Dermis blood vessel endothelial cell (primary cell): ENCODE data around the gene FCER2. TPM values are rescaled to one million over a fixed set of nuclear protein-coding genes. Genes with fewer than 3 reads are reported as not detected.

Experiments
- DNase-seq: peaks from one replicate; pipeline ENCODE4 v3.0.0; 2010
- total RNA-seq: library from RNA; depleted of rRNA; stranded (reverse); fragments of >200 nt; gene quantifications from 2 replicates; pipeline ENCODE4 v1.2.3, GENCODE V29; 2014

The FCER2 gene
- total RNA-seq, 1 donor from 2014 or later, result not detected

GRCh38 chr19:7733376-7733775 lies 31.4 kb upstream of the FCER2 start:
- DNase-seq, result no peak

DNA sequence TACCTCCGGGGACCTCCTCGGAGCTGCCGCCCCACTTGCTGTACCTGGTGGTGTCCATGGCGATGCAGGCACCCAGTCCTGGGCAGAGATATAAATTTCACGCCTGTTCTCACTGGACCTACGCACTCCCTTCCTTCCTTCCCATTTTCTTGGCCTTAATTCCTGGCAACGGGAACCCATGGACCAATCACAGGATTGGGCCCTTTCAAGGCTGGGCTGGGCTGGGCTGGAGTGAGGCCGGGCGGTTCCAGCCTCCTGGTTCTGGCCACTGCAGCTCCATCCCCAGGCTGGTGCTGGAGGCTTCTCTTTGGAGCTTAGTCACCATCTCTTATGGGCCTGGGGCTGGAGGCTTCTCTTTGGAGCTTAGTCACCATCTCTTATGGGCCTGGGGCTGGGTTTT lies 30.1 kb upstream of the FCER2 start, which contains the start of gene CLEC4G:
Gene CLEC4G, minus strand, starts transcription at position 66 of the 400 bp plus-strand sequence. Its CDS starts 8 bp downstream, at position 58.
- no peak for DNase-seq

GRCh38 chr19:7731615-7732014 lies 29.7 kb upstream of the FCER2 start:
- DNase-seq, result no peak

DNA sequence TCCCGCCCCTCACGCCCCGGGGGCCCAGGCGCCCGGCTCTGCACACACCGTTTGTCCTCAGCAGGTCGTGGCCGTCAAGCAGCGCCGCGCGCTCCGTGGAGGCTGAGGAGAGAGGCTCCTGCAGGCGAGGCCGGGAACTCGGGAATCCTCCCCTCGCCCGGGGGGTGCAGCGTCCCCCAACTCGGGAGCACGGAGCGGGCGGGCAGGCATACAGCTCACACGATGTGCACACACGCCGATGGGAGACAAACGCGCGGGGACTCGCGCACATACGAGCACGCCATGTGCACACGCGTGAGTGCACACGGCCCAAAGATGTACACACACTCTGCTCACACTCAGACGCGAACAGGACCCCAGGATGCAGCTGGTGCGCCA lies 29.3 kb upstream of the FCER2 start:
- DNase-seq, result no peak

DNA sequence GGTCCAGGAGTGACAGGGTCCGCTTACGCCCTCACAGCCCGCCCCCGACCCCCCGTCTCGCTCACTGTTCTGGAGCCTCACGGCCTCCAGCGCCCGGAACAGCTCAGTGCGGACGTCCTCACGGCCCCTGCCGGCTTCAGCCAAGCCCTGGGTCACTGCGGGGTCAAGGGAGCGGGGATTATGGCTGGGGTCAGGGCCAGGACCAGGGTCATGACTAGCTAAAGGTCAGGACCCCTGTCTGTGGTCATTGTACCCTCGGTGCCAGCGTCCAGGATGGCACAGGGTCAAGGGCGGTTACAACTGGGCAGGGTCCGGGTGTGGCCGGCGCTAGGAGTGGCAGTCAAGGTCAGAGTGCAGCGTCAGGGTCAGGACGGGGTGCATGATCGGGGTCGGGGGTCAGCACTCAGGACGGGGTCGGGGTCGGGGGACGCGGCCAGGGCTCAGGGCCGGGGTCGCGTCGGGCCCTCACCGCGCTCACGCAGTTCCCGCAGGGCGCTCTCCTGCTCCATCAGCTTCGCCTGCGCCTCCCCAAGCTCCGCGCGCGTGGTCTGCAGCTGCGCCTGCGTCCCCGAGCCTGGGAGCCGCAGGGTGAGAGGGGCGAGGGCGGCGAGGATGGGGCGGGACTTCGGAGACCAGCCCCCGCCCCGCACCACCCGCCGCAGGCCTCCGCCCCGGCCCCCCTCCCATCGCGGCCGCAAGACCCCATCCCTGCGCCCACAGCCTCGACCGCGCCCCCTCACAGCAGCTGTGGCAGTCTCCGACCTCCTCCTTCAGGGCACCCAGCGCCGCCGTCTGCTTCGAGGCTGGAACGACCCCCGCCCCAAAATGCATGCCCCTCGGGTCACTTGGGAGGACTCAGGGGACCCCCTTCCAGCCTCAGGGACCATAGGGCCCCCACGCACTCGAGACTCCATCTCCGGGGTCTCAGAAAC lies 28.6 kb upstream of the FCER2 start:
- no peak for DNase-seq

DNA sequence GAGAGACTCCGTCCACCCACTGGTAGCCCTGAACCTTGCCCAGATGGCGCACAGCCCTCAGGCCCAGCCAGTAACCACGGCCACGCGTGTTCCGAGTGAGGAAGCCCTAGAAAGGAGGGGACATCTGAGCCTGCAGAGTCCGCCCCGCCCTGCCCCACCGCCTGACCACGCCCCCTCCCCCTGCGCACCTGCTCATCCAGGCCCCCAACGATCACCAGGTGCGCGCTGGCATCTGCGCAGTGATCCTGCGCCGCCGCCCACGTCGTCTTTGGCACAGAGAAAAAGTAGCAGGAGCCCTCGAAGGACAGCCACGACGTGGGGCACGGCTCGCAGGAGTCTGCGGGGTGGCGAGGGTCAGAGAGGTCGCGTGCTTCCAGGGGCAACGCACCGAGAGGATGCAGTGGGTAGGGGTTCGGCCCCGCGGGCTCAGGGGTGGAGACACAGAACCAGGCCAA lies 27.9 kb upstream of the FCER2 start:
- DNase-seq, result no peak

DNA sequence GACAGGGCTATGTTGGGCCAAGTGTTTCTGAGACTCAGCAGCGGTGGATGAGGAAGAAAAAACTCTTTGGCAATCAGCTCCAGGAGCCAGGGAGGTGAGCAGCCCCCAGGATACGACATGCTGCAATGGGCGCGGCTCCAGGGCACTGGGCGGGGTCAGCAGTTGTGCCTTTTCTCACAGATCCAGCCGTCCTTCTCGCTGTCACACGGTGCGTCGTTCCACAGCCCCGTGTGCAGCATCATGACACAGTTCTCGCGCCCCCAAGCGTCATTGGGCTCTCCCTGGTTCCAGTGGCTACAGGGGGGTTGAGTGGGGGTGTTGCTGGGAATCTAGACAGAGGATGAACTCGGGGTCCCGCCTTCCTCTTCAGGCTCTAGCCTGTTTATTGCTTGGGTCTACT lies 27.3 kb upstream of the FCER2 start:
- no peak for DNase-seq

DNA sequence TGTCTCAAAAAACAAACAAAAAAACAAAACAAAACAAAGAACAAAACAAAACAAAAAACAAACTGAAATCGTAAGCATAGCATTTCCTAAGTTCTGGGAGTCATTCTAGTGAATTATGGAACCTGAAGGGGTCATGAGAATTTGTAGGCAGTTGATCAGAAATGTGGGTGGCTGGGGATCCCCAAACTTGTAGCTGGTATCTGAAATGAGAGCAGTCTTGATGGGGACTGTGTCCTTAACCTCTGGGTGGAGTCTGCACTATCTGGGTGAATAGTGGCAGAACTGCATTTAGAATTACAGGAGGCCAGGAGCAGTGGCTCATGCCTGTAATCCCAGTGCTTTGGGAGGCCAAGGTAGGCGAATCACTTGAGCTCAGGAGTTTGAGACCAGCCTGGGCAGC lies 23.9 kb upstream of the FCER2 start:
- DNase-seq, result no peak

DNA sequence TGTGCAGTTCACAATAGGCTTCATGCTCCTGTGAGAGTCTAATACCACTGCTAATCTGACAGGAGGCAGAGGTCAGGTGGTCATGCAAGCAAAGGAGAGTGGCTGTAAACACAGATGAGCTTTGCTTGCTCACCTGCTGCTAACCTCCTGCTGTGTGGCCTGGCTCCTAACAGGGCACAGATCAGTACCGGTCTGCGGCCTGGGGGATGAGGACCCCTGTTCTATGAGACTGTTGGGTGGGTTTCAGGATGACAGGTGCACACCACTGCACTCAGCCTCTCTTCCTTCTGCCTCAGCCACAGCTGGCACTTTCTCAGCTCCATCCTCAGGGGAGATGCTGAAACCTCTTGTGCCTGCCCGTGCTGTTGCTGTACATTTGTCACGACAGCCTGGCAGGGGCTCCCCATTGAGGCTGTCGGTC lies 20.3 kb upstream of the FCER2 start:
- DNase-seq, result no peak

GRCh38 chr19:7720351-7720750 lies 18.4 kb upstream of the FCER2 start:
- DNase-seq, result no peak

DNA sequence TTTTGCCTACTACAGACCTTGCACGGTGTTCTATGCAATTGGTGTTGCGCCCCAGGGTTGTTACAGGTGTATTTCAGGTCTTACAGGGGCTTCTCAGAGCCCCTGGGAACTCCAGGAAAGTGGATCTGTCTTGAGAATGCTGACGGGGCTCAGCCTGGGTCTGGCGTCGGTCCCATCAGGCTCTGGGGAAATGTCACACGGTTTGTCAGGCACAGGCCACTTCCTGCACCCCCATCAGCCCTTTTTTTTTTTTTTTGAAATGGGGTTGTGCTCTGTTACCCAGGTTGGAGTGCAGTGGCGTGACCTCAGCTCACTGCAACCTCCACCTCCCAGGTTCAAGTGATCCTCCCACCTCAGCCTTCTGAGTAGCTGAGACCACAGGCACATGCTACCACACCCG lies 16.7 kb upstream of the FCER2 start:
- DNase-seq, result no peak

DNA sequence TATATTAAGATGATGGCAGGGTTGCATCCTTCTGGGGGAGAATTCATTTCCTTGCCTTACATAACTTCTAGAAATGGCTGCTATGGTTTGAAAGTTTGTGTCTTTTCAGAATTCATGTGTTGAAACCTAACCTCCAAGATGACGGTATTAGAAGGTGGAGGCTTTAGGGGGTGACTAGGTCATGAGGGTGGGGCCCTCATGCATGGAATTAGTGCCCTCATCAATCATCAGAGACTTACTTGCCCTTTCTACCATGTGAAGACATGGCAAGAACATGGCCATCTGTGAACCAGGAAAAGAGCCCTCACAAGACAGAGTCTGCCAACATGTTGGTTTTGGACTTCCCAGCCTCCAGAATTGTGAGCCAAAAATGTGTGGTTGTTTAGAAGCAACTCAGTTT lies 14.8 kb upstream of the FCER2 start:
- no peak for DNase-seq

DNA sequence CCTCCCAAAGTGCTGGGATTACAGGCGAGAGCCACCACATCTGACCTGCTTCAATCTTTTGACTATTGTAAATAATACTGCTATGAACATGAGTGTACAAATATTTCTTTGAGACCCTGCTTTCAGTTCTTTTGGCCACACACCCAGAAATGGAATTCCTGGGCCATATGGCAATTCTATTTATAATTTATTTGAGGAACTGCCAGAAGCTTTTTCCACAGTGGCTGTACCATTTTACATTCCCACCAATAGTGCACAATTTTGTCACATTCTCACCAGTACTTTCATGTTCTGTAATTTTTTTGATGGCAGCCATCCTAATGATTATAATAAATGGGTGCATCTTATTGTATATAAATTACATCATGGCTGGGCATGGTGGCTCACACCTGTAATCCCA lies 13.7 kb upstream of the FCER2 start:
- DNase-seq, result no peak

- DNase-seq, result no peak
Observed at GRCh38 chr19:7710616-7711015, 8.7 kb upstream of the FCER2 start.

DNA sequence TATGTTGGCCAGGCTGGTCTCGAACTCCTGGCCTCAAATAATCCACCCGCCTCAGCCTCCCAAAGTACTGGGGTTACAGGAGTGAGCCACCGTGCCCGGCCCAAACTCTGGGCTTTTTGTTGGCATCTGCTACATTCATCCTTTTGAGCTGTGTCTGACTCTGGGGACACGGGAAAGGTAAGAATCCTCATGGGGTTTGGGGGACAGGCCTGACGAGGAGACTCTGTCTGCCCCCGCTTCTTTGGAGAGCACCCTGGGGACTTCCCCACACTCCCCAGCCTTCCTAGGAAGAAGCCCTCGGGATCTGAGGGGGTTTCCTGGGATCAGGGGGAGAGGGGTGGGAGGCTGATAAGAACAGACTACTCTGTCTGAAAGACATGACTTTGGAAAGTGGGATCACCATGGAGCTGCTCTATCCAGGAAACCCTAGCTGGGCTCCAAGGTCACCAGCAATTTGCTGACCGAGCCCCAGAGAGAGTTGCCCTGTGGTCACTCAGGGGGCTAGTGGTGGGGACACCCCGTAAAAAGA lies 8.1 kb upstream of the FCER2 start:
- DNase-seq, result no peak

DNA sequence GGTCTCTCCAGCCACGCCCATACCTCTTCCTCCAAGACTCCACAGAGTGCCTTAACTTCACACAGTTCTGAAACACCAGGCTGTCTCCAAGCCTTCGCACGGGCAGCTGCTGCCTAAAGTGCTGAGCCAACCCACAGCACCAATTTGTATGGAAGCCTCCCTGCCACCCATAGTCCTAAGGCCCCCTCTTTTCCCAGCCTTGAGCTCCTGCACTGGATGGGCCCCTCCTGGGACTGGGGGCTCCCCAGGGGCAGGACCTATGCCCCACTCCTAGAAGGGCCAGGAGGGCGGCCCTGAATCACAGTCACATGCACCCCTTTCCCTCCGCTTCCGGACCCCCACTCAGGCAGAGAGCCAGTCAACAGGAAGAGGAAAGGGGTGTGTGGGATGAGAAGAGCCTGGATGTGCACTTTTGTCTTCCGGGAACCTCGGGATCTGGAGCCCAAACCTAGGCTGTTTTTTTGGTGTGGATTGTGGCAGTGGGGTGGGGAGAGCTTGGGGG lies 5.1 kb upstream of the FCER2 start:
- DNase-seq, result no peak

- no peak for DNase-seq
Observed at GRCh38 chr19:7706188-7706954, 4.4 kb upstream of the FCER2 start.

GRCh38 chr19:7705387-7706187 lies 3.7 kb upstream of the FCER2 start:
- DNase-seq, result no peak

- no peak for DNase-seq
Observed at GRCh38 chr19:7704280-7705060, 2.5 kb upstream of the FCER2 start.

DNA sequence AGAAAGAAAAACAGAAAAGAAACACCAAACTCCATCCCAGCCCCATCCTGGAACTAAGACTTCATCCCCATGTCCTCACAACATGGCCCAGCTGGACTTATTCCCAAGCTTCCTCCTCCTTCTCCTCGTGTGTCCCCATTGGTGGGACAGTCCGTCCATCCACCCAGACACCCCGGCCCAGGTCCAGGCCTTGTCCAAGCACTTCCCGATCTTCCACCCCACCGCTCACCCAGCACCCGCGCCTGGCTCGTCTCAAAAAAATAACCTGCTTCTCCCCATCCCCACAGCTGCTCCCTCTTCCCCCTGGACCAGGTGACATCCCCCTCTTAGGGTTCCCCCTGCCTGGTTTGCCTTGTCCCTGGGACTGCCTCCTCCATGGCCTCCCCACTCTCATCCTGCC lies 1.4 kb upstream of the FCER2 start:
- DNase-seq, result no peak

DNA sequence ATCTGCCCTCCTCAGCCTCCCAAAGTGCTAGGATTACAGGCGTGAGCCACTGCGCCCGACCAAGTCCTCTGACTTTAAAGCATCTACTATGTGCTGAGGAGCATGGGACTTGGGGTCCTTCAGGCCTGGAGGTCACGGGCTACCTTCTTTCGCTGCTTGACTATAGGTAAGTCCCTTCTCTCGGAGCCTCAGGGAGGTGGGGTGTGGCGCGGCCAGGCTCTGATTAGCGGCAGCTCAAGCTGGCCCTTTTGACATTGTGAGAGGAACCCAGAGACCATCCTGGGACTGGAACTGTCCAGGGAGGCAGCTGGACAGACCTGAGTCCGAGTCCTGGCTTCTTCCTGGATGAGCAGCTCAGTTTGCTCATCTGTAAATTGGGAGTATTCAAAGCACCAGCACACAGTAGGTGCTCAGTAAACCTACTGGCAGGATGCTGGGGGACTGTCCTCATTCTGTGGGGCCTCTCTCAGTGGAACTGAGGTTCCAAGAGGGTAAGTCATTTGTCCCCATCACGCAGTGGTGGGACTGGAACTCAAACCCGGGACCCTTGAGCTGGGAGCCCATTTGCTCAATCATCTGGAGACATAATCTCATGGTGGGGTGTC lies 780 bp downstream of the FCER2 start:
- DNase-seq, result no peak
